ENCODE measurements around the gene KIF11.

DNA sequence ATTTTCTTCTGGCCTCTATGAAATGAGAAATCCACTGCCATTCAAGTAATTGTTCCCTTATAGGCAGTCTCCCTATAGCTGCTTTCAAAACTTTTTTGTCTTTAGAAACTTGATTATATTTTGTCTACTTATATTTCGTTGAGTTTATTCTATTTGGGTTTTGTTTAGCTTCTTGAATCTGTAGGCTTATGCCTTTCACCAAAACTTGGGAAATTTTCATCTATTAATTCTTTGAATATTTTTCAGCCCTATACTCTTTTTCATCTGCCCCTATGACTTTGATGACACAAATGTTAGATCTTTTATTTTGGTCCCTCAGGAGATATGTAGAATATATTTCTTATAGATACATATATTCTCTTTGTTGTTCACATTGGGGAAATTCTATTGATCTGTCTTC, 48.6 kb downstream of the KIF11 start:
- TF ChIP-seq, protein P1, sequence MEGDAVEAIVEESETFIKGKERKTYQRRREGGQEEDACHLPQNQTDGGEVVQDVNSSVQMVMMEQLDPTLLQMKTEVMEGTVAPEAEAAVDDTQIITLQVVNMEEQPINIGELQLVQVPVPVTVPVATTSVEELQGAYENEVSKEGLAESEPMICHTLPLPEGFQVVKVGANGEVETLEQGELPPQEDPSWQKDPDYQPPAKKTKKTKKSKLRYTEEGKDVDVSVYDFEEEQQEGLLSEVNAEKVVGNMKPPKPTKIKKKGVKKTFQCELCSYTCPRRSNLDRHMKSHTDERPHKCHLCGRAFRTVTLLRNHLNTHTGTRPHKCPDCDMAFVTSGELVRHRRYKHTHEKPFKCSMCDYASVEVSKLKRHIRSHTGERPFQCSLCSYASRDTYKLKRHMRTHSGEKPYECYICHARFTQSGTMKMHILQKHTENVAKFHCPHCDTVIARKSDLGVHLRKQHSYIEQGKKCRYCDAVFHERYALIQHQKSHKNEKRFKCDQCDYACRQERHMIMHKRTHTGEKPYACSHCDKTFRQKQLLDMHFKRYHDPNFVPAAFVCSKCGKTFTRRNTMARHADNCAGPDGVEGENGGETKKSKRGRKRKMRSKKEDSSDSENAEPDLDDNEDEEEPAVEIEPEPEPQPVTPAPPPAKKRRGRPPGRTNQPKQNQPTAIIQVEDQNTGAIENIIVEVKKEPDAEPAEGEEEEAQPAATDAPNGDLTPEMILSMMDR (IDR thresholded peaks at IDR 0.05): no peak
- TF ChIP-seq POLR2A (IDR thresholded peaks at IDR 0.05; ENCODE audit: low read depth) (no peak), POLR2AphosphoS5 (IDR thresholded peaks at IDR 0.05) (no peak), EP300 (IDR thresholded peaks at IDR 0.05) (no peak)
